Sciatic nerve (tissue), 2 donors: ENCODE results near the gene LYPLAL1. TPM values are rescaled to one million over a fixed set of nuclear protein-coding genes. Genes with fewer than 3 reads are reported as not detected.
"Not testable (repeated sequence)": the region's sequence is repeated elsewhere in the genome, so short reads cannot be mapped to it uniquely, and the experiment has no call there.

Source experiments
- ATAC-seq: fragments of 200-7000 bp; cut with Tn5 transposase; one replicate; pipeline ENCODE4 v1.9.1; 2020; ENCODE audit warnings: mild to moderate bottlenecking, moderate library complexity
- DNase-seq: peaks from one replicate; pipeline ENCODE4 v3.0.0-alpha.2; 2020; ENCODE audit warnings: low spot score
- intact Hi-C: fragments of 100-400 bp; cut with DNase I; formaldehyde crosslinking; loops from one replicate; pipeline ENCODE4 v1.14.2; 2022
- total RNA-seq: library from RNA; stranded (reverse); fragmentation: NEBNext Ultra II Directional; extraction: Animal tissue kit (Norgen Biotek cat#: 25700); gene quantifications from one replicate; pipeline ENCODE4 v1.2.1, GENCODE V29; 2021
- donor health status: DM: no; HTN: no; CAD: no.
- donor health status: DM: no; HTN: no; CAD: no.

Gene LYPLAL1
- total RNA-seq, 1 donor from 2014 or later: 45.1 TPM

DNA sequence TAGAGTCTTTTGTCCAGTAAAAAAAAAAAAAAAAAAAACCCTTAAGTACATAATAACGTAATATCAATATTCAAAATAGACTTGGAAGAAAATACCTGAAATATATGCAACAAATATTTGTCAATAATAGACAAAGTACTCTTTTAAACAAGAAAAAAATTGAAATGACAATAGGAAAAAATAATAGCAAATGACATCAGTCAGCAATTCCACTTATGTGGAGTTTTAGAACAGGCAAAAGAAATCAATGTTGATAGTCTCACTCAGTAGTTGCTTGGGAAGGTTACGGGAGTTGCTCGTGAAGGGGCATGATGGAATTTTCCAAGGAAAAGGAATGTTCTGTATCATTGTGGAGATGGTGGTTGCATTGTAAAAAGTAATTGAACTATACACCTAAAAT lies 16.9 kb downstream of the LYPLAL1 start:
- ATAC-seq (no peak), DNase-seq (no peak)
- intact Hi-C loops: no loop called here

GRCh38 chr1:219195833-219196232 lies 22.2 kb downstream of the LYPLAL1 start:
- DNase-seq, ATAC-seq, intact Hi-C loops: not testable (repeated sequence)

DNA sequence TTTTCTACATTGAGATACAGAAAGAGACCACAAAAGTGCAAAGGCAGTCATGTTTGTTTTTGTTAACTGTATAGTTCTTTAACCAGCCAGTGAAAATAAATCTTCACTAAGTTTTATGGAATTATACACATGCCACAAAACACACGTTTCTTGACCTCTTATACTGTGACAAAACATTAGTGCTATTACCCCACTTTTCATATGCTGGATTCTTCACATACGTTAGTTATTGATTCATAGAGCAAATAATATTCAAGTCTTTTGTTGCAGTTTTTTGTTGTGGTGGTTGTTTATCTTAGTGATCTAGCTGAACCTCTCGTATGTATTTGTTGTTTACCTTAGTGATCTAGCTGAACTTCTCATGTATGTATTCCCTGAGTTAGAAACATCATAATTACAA lies 28.0 kb downstream of the LYPLAL1 start:
- intact Hi-C loops: no loop called here
- ATAC-seq: no peak
- DNase-seq: no peak

DNA sequence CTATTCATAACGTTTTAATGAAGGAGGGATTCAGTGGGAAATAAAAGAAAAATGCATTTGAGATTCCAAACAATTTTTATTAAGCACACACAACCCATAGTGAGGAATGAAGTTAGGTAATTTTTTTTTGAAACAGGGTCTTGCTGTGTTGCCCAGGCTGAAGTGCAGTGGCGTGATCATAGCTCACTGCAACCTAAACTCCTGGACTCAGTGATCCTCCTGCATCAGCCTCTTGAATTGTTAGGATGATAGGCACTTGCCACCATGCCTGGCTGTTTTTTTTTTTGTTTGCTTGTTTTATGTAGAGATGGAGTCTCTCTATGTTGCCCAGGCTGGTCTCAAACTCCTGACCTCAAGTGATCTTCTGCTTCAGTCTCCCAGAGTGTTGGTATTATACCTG lies 28.9 kb downstream of the LYPLAL1 start:
- ATAC-seq: no peak
- intact Hi-C loops: no loop called here
- DNase-seq: no peak

DNA sequence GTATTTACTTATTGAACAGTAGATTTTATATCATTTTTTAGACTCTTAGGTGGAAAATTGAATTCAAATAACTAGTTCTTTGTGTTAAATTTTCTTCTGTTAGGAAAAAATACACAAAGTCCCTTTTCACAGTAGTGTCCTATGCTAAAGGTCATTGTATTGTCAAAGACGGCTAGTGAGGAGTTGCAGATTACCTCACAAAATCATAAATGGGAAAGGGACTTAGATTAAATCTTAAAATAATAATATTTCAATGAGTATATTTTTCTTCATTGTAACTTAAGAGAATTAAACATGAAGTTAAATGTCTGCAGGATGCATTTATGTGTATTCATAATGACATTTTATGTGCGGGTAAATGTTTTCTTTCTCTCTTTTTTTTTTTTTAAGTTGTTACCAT lies 32.7 kb downstream of the LYPLAL1 start:
- DNase-seq (no peak), ATAC-seq (no peak)
- intact Hi-C loops: no loop called here

- DNase-seq: no peak
- ATAC-seq: no peak
- intact Hi-C loops: no loop called here
Observed at GRCh38 chr1:219209578-219209977, 35.9 kb downstream of the LYPLAL1 start.

GRCh38 chr1:219210067-219210466 lies 36.4 kb downstream of the LYPLAL1 start:
- DNase-seq (no peak), ATAC-seq (no peak)
- intact Hi-C loops: no loop called here

- intact Hi-C loops: no loop called here
- ATAC-seq: no peak
Observed at GRCh38 chr1:219215477-219215876, 41.8 kb downstream of the LYPLAL1 start.

DNA sequence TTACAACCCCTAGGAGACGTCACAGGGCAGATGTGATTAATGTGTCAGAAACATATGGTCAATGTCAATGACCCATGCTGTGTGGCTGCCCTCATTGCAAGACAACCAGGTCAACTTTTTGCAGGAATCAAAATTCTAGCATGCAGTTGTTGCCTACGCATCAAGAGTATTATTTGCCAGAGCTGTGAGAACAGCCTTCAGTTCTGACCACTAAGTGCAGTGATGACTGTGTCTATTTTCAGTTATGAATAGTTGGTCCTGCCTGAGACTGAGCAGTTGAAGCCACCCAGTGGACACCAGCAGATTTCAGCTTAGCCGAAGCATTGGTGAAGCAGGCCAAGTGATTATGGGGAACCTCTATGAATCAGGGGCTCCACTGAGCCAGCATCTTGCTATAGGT lies 47.3 kb downstream of the LYPLAL1 start:
- intact Hi-C loops: no loop called here
- ATAC-seq (peak; percentile 42), DNase-seq (no peak)

More at GRCh38 chr1:219215477-219215876, 41.8 kb downstream of the LYPLAL1 start:
- no peak for DNase-seq

- intact Hi-C loops: no loop called here
- no peak for DNase-seq
- ATAC-seq: no peak
Observed at GRCh38 chr1:219223496-219223895, 49.8 kb downstream of the LYPLAL1 start.

DNA sequence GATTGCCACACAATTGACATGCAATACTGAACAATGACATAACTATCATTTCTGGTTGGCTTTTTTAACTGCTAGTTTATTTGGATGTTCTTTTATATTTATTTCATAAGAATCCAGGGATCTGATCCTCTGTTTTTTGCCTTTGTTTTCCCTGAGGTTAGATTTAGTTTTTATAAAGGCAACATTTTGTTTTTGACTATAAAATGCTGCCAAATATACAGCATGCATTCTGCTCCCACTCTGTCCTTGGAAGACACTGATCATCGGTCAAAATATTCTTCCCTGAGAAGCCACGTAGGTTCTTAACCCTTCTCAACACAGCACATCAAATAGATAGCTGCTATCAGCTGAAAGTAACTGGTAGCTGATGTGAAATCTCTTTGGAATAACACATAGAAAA lies 52.5 kb downstream of the LYPLAL1 start:
- DNase-seq: no peak
- intact Hi-C loops: no loop called here
- peak; percentile 58 for ATAC-seq

GRCh38 chr1:219227360-219228057 lies 53.8 kb downstream of the LYPLAL1 start:
- intact Hi-C loops: no loop called here
- ATAC-seq: peak; percentile 79

DNA sequence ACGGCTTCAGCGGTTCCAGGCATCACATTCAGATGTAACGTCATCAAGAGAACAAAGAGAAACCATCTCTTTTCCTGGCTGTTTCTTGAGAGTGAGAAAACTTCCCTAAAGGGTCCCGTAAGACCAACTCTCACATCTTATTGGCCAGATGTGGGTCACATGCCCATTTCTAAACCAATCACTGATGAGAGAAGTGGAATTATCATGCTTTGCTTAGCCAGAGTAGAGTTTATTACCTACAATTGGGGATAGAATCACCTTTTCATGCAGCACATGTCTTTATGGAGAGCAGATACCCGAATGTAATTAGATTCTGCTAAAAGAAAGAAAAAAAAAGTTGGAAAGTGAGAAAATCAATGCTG lies 54.4 kb downstream of the LYPLAL1 start:
- ATAC-seq: no peak

More at GRCh38 chr1:219227360-219228057, 53.8 kb downstream of the LYPLAL1 start:
- DNase-seq: no peak

GRCh38 chr1:219232890-219233289 lies 59.2 kb downstream of the LYPLAL1 start:
- DNase-seq (no peak), ATAC-seq (no peak)

More for the DNA sequence above, 54.4 kb downstream of the LYPLAL1 start:
- intact Hi-C loops: no loop called here
- DNase-seq: no peak

GRCh38 chr1:219235903-219236481 lies 62.3 kb downstream of the LYPLAL1 start:
- no peak for ATAC-seq
- intact Hi-C loops: no loop called here
- no peak for DNase-seq

More at GRCh38 chr1:219232890-219233289, 59.2 kb downstream of the LYPLAL1 start:
- intact Hi-C loops: no loop called here

- ATAC-seq (no peak), DNase-seq (no peak)
Observed at GRCh38 chr1:219236933-219237610, 63.4 kb downstream of the LYPLAL1 start.

DNA sequence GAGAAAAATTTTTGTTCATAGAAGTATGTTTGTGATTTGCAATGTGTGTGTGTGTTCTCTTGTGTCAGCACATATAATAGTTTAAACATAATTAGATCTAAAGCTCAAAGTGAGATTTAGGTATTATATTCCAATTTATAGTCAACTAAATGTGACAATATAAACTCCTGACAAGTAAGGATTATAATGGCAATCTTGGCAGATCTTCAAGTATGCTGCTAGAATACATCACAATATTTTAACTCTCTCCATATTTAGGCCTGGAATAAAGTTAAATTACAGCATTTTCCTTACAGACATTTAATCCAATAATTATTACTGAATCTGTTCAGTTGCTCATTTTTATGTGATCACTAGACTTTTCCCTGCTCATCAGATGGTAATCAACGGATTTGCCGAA lies 65.8 kb downstream of the LYPLAL1 start:
- intact Hi-C loops: no loop called here
- no peak for ATAC-seq
- no peak for DNase-seq

More at GRCh38 chr1:219236933-219237610, 63.4 kb downstream of the LYPLAL1 start:
- intact Hi-C loops: no loop called here

- no peak for DNase-seq
- ATAC-seq: no peak
- intact Hi-C loops: no loop called here
Observed at GRCh38 chr1:219244864-219245263, 71.2 kb downstream of the LYPLAL1 start.

DNA sequence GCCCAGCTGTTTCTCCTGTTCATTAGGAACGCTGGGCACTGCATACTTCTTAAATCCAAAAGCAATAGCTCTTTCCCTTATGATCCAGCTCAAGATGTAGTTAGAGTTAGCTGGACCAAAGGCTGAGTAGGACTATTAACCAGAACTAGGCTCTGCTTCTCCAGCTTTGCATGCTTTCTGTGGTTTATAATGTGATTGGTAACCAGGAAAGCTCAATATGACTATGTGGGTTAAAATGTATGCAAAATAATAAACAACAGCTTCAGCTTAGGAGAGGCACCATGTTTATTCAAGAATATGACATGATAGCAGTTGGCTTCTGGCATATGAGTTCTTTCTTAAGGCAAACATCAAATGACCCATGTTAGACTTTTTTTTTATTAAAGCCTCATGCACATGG lies 73.8 kb downstream of the LYPLAL1 start:
- intact Hi-C loops: no loop called here
- ATAC-seq: no peak

GRCh38 chr1:219250468-219250867 lies 76.8 kb downstream of the LYPLAL1 start:
- intact Hi-C loops, ATAC-seq, DNase-seq: not testable (repeated sequence)

More for the DNA sequence above, 73.8 kb downstream of the LYPLAL1 start:
- no peak for DNase-seq
